GM18517 (cell line): Measurements from ENCODE around the gene ISY1.
"Not testable (repeated sequence)": the region's sequence is repeated elsewhere in the genome, so short reads cannot be mapped to it uniquely, and the experiment has no call there.

ENCODE experiments used
- ATAC-seq: cut with Tn5 transposase; IDR thresholded peaks from one replicate; pipeline ENCODE4 v1.9.1; 2021; ENCODE audit warnings: mild to moderate bottlenecking, moderate library complexity; ENCODE audit not compliant: unreplicated experiment

Gene ISY1

GRCh38 chr3:129095285-129095684 is 65.6 kb downstream of the ISY1 start:
- ATAC-seq: no peak

GRCh38 chr3:129088312-129088711 is 72.6 kb downstream of the ISY1 start:
- not testable (repeated sequence) for ATAC-seq

GRCh38 chr3:129087904-129088303 is 73.0 kb downstream of the ISY1 start:
- ATAC-seq: not testable (repeated sequence)

GRCh38 chr3:129087138-129087702 is 73.6 kb downstream of the ISY1 start:
- ATAC-seq: no peak

- no peak for ATAC-seq
Observed at GRCh38 chr3:129085818-129086217, 75.0 kb downstream of the ISY1 start.

GRCh38 chr3:129085165-129085715 is 75.6 kb downstream of the ISY1 start:
- no peak for ATAC-seq

GRCh38 chr3:129084501-129084900 is 76.4 kb downstream of the ISY1 start:
- ATAC-seq: no peak

GRCh38 chr3:129082026-129082425 is 78.8 kb downstream of the ISY1 start:
- no peak for ATAC-seq

GRCh38 chr3:129081503-129081902 is 79.4 kb downstream of the ISY1 start:
- ATAC-seq: no peak

GRCh38 chr3:129078510-129078909 is 82.4 kb downstream of the ISY1 start:
- ATAC-seq: no peak
